ENCODE data around the gene SYF2.

SYF2 gene

DNA sequence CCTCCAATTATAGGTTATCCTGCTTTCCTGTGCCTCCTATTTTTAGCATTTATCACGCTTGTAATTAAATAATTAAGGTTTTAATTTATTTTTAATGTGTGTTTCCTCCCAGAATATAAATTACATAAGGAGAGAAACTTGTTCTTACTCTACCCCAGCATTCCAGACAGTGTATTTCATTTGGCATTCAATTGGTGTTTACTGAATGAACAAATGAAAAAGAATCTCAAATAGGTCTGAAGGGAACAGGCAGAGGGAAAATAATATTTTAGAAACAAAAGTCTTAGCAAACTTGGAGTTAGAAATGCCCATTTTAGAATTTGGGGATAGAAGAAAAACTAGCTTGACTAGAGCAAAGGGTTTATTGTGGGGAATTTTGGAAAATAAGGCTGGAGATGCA is 24.9 kb upstream of the SYF2 start:
- no peak for DNase-seq (ENCODE audit: extremely low read depth, insufficient read length)
- no peaks in the 10 kb centered on the region for H3K36me3 ChIP-seq (ENCODE audit: control insufficient read depth, insufficient read depth, low read length)
- H3K4me3 ChIP-seq (replicated peaks; ENCODE audit: low read depth, low read length), result no peak overlapping the region
- TF ChIP-seq, protein P1, sequence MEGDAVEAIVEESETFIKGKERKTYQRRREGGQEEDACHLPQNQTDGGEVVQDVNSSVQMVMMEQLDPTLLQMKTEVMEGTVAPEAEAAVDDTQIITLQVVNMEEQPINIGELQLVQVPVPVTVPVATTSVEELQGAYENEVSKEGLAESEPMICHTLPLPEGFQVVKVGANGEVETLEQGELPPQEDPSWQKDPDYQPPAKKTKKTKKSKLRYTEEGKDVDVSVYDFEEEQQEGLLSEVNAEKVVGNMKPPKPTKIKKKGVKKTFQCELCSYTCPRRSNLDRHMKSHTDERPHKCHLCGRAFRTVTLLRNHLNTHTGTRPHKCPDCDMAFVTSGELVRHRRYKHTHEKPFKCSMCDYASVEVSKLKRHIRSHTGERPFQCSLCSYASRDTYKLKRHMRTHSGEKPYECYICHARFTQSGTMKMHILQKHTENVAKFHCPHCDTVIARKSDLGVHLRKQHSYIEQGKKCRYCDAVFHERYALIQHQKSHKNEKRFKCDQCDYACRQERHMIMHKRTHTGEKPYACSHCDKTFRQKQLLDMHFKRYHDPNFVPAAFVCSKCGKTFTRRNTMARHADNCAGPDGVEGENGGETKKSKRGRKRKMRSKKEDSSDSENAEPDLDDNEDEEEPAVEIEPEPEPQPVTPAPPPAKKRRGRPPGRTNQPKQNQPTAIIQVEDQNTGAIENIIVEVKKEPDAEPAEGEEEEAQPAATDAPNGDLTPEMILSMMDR (IDR thresholded peaks at IDR 0.05; ENCODE audit: insufficient read depth, low read length, poor library complexity, severe bottlenecking), result no peak
- no peaks in the 10 kb centered on the region for H3K27me3 ChIP-seq (replicated peaks; ENCODE audit: control insufficient read depth, insufficient read depth, low read length)

DNA sequence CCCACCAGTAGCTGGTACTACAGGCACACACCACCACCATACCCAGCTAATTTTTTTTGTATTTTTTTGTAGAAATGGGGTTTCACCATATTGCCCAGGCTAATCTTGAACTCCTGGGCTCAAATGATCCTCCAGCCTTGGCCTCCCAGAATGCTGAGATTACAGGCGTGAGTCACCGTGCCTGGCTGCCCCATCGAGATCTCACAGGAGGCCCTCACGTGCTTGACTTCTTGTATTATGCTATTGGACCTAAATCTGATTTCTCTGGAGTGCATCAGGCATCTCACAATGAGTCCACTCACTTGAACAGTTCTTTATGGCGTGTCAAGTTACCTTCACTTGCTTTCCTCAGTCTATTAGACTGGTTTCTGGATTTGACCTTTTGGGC is 24.3 kb upstream of the SYF2 start:
- Histone ChIP-seq H3K4me3 (replicated peaks; ENCODE audit: low read depth, low read length) (no peak overlapping the region), H3K27me3 (replicated peaks; ENCODE audit: control insufficient read depth, insufficient read depth, low read length) (no peaks in the 10 kb centered on the region), H3K36me3 (ENCODE audit: control insufficient read depth, insufficient read depth, low read length) (no peaks in the 10 kb centered on the region)
- TF ChIP-seq, protein P1 (IDR thresholded peaks at IDR 0.05; ENCODE audit: insufficient read depth, low read length, poor library complexity, severe bottlenecking), result no peak
- DNase-seq (ENCODE audit: extremely low read depth, insufficient read length), result no peak

DNA sequence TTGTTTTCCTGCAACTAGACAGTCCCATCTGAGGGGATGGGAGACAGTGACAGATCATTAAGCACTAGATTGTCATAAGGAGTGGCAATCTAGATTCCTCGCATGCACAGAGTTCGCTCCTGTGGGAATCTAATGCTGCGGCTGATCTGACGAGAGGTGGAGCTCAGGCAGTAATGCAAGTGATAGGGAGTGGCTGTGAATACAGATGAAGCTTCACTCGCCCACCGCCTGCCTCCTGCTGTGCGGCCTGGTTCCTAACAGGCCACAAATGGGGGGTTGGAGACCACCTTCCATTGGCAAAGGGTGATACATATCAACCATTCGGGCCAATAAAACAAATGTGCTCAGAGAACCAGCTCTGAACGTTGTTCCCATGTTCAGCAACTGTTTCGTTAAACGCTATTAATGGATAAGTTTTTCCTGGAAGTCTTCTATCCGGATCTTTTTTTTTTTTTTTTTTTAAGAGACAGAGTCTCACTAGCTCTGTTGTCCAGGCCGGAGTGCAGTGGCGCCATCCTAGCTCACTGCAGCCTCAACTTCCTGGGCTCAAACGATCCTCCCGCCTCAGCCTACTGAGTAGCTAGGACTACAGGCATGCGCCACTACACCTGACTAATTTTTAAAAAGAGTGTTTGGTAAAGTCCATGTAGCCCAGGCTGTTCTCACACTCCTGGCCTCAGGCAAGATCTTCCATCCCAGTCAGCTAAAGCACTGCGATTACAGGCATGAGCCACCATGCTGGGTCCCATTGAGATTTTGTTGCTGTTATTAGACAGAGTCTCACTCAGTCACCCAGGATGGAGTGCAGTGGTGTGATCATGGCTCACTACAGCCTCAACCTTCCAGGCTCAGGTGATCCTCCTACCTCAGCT is 23.6 kb upstream of the SYF2 start:
- H3K27me3 ChIP-seq (replicated peaks; ENCODE audit: control insufficient read depth, insufficient read depth, low read length), result no peaks in the 10 kb centered on the region
- no peaks in the 10 kb centered on the region for H3K36me3 ChIP-seq (ENCODE audit: control insufficient read depth, insufficient read depth, low read length)
- TF ChIP-seq, protein P1 (IDR thresholded peaks at IDR 0.05; ENCODE audit: insufficient read depth, low read length, poor library complexity, severe bottlenecking), result no peak
- DNase-seq (ENCODE audit: extremely low read depth, insufficient read length), result no peak
- no peak overlapping the region for H3K4me3 ChIP-seq (replicated peaks; ENCODE audit: low read depth, low read length)

DNA sequence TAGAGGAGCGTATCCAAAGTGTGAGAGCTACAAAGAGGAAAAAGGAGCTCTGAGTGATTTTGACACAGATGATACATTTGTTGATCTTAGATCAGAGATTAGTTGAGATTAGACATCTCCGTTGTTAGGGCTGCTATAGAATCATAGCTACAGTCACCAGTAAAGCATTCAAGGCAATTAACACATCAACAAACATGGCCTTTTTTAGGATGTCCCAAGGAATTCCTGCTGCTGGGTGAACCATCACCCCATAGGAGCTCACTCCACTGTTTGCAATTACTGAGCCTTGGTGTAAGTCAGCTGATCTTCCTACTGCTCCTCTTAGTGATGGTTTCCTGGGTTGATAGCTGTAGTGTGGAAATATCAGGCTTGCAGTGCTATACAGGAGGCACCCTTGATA is 21.6 kb upstream of the SYF2 start:
- H3K4me3 ChIP-seq (replicated peaks; ENCODE audit: low read depth, low read length), result no peak overlapping the region
- H3K36me3 ChIP-seq (ENCODE audit: control insufficient read depth, insufficient read depth, low read length), result no peaks in the 10 kb centered on the region
- no peaks in the 10 kb centered on the region for H3K27me3 ChIP-seq (replicated peaks; ENCODE audit: control insufficient read depth, insufficient read depth, low read length)
- TF ChIP-seq, protein P1 (IDR thresholded peaks at IDR 0.05; ENCODE audit: insufficient read depth, low read length, poor library complexity, severe bottlenecking), result no peak
- DNase-seq (ENCODE audit: extremely low read depth, insufficient read length), result no peak

DNA sequence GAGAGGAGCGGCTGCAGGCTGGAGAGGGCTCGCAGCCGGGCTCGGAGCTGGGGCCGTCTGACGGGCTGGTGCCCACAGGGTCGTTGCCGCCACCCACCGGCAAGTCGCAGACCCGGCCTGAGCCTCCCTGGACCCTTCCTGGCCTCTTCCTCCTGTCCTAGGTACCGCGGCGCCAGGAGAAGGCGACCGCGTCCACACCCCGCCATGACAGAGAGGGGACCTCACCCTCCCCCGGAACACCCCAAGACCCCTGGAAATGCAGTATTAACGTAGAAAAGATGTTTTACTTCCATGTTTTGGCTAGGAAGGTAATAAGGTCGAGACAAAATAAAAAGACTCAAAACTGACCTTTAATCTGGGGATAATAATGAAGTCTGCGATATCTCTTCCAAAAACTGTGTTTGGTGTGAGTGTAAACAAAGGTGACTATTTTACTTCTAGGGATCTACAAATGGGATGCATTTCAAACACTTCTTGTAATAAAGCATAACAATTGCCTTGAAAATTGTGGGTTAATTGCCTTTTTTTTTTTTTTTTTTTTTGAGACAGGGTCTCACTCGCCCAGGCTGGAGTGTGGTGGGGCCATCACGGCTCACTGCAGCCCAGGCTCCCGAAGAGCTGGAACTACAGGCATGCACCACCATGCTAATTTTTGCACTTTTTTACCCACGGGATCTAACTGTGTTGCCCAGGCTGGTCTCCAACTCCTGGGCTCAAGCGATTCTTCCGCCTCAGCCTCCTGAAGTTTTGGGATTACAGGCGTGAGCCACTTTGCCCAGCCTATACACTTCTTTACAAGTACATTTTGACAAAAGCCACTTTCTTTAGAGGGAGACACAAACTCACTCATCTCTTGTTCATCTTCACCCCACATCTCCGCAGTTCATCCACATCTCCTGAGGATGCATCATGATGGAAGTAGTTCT is 15.8 kb upstream of the SYF2 start:
- Histone ChIP-seq H3K4me3 (replicated peaks; ENCODE audit: low read depth, low read length) (peak overlapping the region; percentile 88), H3K27me3 (replicated peaks; ENCODE audit: control insufficient read depth, insufficient read depth, low read length) (no peaks in the 10 kb centered on the region), H3K36me3 (ENCODE audit: control insufficient read depth, insufficient read depth, low read length) (peaks cover 6% of the 10 kb centered on the region)
- TF ChIP-seq, protein P1 (IDR thresholded peaks at IDR 0.05; ENCODE audit: insufficient read depth, low read length, poor library complexity, severe bottlenecking), result peak; percentile 45
- no peak for DNase-seq (ENCODE audit: extremely low read depth, insufficient read length)

Data from GM06990 (cell line).